CD4-positive, alpha-beta T cell treated with Interleukin-4 for 1 hour (primary cell): Measurements from ENCODE around the gene FAM13B.

Experiments used
- DNase-seq, 2 donors: peaks; one replicate each; pipeline ENCODE4 v3.0.0-alpha.2; 2020 to 2022

The FAM13B gene

GRCh38 chr5:137890845-137891244, 142.0 kb downstream of the FAM13B start:
- DNase-seq = no peak

- DNase-seq = peak; percentile 87 to 91
Measured at GRCh38 chr5:137888863-137889759, 143.8 kb downstream of the FAM13B start, which contains the start of gene PKD2L2. Gene PKD2L2 (plus strand): TSS chr5:137889457. CDS start chr5:137889492, 35 bp downstream.

- DNase-seq = peak in 1 of 2 donors; percentile 11
Measured at GRCh38 chr5:137888466-137888862, 144.4 kb downstream of the FAM13B start.
